GM18520 (cell line): ENCODE results near the gene SHB.

Experiments
- ATAC-seq: cut with Tn5 transposase; IDR thresholded peaks from one replicate; pipeline ENCODE4 v1.9.1; 2021; ENCODE audit not compliant: unreplicated experiment

SHB gene

DNA sequence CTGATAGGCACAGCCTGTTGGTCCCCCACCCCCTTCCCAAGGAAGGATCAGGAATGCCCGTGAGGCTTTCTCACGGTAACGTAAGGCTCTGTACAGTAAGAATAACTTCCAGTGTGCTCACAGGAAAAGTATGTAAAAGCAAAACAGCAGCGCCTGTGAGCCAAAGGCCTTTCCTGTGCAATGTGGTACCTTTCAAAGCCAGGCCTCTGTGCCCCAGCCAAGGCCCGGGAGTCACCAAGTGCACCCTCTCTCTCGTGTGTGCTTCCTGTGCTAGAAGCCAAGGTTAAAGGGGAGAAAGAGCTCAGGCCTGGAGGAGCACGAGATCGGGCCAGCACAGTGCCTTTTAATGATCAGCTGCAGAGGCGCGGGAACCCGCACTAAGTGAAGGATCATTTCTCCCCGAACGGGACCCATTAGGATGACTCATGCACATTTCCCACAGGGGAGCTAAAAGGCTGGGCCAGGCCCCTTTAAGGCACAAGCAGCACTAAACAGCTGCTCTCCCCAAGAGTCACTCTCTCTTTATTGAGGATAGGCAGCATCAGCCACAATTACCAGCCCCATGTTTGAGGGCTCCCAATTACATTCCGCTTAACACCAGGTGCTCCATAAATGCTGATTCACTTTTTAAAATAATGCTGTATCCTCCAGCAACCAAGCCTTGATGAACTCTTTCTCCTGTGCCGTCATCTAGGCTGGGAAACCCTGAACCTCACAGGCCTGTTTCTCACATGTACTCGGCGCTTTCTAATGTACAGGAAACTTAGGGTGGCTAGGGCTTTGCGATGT is 42.8 kb downstream of the SHB start:
- ATAC-seq = no peak

DNA sequence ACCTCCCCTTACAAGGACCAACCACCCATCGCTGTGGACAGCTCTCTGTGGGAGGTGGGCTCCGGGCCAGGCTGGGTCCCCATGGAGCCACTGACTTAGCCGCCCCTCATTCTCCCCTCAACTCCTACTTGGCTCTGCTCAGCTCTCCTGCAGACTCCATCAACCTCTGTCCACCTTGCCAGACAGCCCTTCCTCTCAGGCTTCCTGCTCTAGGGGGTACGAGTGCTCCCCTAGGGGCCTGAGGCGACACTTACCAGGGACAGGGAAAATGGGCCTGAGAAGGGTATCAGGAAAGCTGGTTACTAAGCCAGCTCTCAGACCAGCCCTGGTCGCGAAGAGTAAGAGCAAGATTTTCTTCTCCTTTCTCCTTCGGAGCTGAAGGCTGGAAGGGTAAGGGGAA is 43.9 kb downstream of the SHB start:
- no peak for ATAC-seq

DNA sequence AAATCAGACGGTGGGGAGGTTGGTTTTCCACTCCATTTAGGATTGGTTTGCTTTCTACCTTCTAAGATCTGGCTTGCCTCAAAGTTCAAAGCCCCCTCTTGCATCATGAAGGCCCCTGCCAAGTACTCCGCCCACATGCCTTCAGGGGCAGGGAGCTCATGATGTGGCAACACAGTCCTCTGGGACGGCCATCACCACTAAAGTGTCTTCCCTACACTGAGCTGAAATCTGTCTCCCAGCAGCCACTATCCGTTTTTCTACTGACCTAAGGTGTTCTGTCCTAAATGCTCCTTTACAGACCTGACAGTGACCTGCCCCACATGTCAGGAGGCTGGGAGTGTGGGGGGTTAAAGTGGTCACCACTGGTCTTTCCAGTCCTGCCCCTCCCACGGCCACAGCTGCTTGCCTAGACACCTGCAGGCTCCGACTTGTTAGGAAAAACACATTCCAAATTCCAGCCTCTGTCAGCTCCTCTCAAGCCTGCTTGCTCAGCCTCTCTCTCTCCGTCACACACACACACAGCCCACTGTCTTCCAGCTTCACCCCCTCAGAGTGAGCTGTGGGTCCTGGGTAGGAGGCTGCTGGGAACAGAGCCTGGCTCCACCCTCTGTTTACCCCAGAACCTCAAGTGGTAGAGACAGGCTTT is 44.9 kb downstream of the SHB start:
- no peak for ATAC-seq

DNA sequence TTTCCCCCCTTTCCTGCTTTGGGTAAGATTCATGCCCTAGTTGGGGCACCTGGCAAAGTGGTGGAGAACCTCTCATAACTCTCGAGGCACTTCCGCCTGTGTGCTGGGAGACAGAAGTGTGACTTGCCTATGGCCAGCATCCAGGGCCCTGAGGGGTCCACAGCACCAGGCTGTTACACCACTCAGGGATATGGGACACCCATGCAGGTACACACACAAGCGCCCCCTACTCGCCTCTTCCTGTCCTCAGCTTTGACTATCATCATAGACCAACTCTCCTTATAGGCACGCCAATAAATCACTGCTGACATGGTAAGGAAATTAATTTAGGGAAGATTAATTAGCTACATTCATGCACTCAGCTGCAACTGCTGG is 45.4 kb downstream of the SHB start:
- no peak for ATAC-seq

DNA sequence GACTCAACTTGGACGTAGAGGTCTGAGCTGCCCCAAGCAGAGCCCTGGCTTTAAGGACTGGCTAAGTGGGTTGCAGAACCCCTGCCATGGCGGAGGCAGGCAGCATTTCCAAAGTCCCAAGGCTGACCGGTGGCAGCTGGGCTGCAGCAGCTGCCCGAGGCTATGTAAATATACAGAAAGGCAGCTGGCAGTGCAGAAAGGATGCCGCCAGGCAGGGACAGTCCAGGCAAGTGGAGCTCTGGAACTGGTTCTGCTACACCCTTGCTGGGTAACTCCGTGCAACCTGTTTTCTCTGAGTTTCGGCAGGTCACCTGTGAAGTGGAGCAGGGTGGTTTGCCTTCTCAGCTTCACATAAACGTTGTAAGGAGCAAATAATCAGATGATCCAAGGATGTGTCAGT is 46.0 kb downstream of the SHB start:
- no peak for ATAC-seq

DNA sequence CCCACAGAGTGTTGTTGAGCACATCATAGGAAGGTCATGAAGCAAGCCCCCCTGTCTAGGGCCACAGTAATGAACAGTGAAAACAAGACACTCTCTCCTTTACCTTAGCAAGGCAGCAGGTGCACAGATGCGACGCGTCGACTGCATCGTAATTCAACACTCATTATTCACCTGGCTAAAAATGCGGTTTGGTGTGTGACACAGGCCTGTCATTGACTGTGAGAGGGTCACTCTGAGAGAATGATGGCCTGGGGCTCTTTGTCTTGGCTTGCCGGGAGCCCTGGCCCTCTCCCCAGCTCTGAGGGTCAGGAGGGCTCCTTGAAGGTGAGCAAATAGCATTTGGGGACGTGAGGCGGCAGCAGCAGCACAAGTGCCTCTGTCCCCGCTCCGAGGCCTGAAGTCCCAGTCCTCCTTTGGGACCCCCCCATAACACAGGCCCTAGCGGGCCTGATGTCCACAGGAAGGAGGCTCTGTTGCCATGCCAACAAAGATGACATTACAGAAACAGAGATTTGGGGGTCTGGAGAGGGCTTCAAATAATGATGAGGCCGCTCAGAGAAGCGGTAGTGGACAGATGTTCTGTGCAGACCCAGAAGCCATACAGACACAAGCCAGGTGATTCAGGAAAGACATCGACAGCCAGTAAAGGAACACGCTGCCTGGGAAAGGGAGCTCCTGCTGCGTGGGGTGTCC is 46.7 kb downstream of the SHB start:
- no peak for ATAC-seq

DNA sequence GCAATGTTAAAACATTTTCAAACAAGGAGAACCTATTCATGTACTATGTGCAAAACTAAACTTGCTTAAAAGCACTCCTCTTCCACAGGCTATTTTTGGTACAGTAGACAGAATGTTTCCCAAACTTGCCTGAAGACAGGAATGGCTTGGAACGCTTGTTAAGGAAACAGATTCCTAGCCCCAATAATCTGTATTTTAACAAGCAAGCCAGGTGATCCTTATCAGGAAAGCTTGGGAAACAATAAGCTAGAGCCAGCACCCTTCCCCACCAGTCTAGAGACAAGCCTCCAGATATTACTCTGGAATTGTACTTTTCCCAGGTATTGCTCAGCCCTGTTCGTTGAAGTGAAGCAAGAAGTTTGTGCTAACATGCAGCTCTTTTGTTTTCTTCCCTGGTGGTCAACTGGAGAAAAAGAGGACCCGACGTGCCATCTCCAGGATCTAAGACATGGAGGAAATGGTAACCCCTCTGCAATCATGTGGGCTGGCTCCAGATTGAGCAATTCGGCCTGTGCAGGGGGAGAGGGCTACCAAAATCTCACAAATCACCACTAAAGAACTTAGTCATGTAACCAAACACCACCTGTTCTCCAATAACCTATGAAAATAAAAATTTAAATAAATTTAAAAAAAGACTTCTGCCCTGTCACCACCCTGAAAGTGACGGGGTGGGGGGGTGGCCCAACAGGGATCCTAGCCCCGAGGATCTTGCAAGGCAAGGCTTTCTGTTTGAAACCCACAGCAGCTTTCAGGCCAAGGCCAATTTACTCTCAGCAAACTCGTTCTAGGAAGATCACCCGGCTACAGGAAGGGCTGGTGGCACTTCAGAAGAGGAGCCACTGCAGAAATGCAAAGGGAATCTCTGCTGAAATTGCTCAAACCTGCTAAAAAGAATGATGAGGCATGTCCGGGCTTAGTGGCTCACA is 48.6 kb downstream of the SHB start:
- ATAC-seq = no peak

DNA sequence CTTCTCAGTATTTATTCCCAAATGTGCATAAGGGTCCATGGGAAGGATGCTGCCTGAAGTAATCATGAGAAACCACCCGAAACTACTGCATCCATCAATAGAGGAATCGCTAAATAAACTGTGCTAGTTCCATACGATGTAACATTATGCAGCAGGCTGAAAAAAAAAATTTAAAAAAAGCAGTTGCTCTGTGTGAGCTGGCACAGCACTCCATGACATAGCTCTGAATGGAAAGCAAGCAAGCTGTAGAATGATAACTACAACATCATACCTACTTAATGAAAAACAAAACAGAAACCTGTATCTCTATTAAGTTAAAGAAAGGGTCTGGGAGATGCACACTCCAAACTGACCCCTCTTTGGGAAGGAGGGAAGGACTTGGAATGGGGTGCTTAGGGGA is 49.3 kb downstream of the SHB start:
- ATAC-seq = no peak

DNA sequence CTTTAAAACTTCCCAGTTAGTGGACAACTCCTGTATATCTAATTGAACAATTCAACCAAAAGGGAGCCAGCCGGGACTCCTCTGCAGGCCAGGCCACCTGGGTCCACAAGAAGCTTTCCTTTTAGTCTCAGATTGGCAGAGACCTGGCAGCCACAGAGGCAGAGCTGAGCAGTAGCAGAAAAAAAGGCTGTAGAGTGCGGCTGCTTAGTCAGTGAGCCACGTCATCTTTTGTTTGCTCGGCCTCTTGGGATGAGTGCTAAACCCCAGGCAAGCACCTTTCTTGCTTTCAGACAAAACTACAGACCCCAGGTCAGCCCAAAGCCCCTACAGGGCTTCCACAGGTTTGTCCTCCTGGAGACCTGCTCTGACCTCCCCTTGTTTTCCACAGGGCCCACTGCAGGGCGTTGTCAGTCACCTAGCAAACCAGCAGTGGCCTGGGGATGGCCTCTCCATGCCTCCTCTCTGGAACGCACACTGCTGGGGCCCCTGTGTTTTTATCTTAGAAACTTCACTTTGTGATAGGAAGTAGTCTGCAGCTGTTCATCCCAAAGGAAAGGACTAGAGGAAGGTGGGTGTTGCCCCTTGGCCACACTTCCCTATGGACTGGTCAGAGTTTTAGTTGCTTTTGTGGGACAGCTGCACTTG is 49.9 kb downstream of the SHB start:
- ATAC-seq = no peak

DNA sequence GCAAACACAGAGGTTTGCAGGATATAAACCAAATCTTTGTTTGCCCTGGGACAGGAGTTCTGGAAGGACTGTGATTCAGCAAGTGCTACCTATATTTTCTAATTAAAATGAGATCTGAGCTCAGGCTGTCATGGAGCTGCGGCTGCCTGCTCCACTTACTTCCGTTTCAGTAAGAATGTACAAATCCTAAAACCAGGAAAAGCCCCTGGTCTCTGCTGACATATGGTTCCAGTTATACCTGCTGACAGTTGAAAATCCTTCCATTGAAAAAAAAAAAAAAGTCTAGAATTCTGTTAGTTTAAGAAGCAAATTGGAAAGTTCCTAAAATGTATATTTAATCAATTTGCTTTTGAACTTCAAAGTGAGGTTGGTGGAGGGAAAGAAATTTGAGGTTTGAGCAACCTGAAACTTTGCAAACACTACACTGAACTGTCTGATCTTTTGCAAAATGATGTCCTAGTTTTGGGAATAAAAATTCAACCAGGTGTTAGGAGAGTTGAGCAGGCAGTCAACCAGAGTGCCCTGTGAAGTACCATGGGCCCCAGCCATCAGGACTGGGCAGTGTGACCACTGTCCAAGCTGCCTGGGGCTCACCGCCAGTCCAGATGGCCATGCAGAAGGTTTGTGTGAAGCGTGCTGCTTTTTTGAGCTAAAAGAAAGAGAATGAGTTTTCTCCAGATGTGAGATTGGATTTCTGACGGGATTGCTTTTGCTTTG is 50.6 kb downstream of the SHB start:
- ATAC-seq = no peak

DNA sequence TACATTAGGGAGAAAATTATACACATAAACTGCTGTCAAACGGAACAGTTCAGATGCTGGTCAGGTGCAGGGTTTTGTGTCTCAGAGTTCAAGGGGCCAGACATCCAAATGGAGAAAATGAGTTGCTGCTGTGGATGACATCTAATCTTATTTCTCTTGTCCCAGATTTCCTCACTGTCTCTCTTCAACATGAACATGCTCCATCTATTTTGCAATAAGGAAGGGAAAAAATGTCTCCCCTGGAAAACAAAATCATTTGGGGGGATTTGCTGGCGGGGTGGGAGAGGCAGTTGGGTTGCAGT is 51.2 kb downstream of the SHB start:
- no peak for ATAC-seq

DNA sequence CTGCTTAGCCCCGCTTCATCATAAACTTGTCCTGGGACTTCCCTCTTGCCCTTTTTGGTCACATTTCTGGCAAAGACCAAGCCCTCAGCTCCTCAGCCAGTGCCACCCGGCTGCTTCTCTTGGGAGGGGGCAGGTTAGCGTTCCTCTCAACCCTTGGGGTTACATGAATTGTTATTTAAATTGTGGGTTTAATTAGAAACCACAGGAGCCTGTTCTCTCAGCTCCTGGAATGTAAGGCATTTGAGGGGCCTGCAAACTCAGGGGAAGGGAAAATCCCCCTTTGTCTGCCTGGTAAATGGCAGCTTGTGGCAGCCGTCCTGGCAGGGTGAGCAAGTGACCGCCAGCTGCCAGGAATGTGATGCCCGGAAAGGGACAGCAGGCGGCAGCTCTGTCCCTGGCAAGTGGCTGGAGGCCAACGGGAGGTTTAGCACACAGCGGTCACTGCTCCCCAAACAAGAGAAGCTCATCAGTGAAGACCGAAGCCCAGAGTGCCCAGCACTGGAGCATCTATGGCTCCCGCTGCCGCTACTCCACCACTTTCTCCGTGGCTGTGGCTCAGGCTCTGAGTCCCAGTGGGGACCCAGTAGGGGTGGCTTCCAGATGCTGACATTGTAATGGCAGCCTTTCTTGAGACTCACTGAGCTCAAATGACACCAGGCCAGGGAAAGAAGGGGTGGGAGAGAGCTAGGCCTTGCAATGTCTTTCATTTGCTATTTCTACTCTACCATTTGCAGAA is 51.7 kb downstream of the SHB start:
- no peak for ATAC-seq

DNA sequence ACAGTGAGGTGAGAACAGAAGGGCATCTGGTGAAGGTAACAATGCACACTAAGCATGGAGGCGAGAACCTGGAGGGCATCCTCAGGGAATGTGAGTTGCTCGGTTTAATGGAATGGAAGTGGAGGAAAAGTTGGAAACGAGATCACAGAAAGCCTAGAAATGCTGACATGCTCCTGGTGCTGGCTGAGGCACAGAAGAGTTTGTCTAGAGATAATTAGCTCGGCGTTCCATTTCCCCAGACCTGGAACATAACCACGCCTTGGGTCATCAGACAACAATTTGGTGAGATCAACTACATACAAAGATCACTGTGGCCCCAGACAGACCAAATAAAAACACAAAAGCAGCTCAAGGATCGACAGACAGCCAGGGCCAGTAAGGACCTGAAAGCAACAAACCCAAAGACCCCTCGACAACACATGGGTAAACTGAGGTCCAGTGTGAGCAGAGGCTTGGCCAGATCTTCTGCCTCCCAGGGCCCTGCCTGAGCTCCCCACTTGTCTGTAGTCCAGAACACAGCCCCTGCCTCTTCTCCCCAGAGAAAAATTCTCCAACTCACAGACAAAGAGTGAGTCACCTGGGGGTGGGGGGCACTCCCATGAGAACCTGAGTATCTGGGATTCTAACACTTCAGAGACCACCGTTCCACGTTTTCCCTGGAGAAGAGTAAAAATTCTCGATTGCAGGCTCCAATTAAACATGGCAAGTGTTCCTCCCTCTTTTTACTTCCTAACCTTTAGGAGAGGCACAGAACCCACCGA is 52.5 kb downstream of the SHB start:
- ATAC-seq = no peak

DNA sequence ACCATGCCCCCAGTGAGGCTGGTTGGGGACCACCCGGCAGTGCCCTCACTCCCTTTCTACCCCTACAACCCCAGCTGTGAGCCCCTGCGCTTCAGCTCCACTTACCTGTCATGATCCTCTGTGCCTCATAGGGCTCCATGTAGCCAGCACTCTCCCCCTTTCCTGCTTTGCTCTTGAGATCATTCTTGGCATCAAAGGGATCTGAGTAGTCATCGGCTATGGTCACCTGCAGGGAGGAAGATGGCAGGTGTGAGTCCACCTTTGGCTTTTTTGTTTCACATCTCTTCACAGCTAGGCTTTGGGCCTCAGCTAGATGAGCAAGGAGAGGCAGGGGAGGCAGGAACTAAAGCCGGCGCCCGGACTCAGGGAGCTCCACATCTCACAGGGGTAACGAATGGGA is 53.1 kb downstream of the SHB start:
- no peak for ATAC-seq

DNA sequence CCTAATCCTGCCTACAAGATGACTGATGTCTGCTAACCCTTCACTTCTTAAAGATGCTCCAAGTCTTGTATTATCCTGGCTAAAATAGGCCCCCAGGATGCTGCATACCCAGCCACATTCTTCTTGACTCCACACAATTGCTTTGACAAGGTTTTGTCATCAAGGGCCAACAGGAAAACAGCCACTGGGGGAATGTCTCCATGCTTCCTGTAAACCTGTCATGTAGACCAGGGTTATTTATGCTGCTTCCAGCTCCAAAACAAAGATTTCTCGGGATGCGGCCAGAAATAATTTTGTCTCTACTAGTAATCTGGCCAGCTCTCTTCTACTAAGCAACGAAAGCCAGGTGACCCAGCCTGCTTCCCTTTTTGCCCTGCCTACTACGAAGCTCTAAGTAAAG is 53.8 kb downstream of the SHB start:
- ATAC-seq = no peak

DNA sequence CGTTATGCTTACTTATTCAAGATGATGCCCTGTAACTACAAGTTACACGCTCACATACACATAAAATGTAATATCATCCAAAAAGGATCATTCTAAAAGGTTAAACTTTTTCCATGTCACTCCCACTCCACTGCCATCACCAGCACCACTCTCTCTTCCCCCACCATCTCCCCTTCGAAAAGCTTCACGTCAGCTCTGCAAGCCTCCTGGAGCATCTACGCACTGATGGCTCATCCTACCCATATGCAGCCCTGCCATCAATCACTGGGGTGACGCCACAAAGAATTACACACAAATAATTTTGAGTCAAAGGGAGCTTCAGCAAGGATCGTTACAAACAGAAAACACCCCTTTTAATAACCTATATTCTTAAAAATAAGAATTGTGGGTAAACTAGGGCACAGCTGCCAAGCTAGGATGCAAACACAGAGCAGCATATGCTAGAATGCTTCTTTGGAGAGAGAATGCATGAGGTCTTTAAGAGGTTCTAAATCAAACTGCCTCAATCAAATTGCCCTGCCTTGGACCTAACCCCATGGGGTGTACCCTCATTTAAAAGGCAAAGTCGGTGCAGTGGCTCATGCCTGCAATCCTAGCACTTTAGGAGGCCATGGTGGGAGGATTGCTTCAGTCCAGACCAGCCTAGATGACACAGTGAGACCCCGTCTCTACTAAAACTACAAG is 56.1 kb downstream of the SHB start:
- no peak for ATAC-seq

DNA sequence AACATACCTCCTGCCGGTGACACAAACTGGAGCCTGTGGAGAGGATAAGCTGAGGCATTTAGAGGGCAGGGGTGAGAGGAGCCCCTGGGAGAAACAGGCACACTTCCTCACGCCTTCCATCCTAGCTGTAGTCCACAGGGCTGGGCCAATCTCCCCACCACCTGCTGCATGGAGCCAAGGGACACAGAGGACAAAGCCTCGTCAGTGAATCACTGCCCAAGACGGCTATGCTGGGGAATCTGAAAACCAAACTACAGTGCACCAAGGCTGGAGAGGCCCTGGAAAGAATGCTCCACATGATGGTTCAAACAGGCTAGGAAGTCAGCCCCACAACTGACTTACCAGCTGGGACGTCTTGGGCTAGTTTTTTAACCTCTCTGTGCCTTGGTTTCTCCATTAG is 57.0 kb downstream of the SHB start:
- no peak for ATAC-seq

DNA sequence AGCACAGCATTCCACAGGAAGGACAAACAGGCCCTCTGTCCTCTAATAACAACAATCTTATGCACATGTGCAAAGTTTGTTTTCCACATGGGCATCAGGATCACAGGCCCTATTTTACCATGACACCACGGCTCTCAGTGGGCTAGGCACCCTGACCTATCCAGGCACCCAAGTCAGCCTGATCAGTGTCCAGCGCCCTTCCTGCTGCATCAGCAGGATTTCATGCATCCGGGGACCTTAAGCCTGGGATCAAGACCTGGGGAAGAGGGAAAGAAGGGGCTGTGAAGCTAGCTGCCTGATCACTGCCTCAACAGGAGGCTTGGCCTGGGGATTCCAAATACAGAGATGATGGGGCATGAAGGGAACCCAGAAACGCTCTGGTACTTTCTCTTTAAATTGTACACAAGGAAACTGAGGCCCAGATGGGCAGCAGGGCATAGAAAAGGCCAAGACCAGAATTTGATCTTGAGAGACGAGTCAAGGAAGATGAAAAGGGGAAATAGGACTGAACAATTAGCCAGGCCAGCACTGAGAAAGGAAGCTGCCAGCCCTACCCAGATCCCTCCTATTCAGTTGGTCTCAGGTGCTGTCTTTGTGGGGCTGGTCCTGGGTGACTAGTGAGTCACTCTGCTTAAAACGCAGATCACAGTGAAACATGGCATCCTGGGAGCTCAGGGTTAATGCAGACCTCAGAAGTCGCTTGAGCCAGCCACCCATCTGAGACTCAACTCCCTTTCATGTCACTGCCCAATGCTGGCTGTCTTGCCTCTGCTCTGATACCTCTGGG is 57.9 kb downstream of the SHB start:
- ATAC-seq = no peak
